GM19463 (cell line): ENCODE results near the gene ABCA9.
A peak's percentile ranks its signal among the peaks of the same experiment; 100 is the strongest.
"Not testable (repeated sequence)": the region's sequence is repeated elsewhere in the genome, so short reads cannot be mapped to it uniquely, and the experiment has no call there.

Experiments
- ATAC-seq: cut with Tn5 transposase; IDR thresholded peaks from one replicate; pipeline ENCODE4 v1.9.1; 2021; ENCODE audit warnings: mild to moderate bottlenecking, moderate library complexity; ENCODE audit not compliant: unreplicated experiment

The ABCA9 gene

DNA sequence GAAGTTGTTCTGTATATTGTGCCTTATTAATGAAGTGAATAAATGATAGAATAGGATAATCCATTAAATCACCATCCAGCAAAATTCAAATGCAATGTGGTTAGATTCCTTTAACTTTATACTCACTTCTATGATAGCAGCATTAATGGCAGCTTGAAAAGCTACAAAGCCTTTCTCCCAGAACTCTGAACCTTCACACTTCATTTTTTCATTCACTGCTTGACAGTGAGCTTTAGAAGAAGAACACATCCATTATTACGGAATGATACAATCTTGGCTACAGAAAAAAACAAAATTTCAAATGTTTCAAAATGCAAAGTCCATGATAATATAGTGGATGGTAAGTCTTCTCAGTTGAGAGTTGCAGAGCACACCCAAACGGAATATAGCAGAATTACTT lies 16.4 kb downstream of the ABCA9 start:
- ATAC-seq, result no peak

DNA sequence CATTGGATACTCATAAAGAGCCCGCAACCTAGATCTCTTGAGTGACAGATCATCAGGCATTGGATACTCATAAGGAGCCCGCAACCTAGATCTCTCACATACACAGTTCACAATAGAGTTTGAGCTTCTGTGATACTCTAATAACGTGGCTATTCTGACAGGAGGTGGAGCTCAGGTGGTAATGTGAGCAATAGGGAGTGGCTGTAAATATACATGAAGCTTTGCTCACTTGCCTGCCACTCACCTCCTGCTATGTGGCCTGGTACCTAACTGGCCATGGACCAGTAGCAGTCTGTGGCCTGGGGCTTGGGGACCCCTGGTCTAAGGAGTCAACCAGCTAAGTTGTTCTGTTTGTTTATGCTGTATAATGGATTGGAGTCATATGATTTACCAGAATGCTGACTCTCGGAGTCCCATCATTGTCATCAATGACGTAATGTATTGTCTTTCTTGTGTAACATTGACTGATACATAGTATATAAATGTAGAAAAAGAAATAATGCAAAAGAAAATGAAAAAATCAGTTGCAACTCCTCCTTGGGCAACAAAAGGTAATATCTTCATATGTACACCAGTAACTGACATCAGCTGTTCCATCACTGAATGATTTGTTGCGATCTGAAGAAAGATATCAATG lies 17.5 kb downstream of the ABCA9 start:
- ATAC-seq, result no peak

DNA sequence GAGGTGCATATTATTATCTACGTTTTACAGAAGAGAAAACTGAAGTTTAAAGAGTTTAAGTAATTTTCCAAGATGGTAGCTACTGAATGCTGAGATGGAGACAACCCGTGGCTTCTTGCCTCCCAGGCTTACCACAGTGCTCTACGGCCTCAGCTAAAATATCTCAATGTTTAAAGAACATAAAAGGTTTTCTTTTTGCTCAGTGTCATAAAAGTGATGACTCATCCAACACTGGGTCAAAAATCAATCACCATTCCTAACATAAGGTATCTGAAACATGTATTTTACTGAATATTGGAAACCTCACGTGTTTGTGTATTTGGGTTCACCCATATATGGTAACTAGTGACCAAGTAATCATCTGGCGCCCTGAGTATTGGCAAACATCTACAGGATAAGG lies 18.4 kb downstream of the ABCA9 start:
- no peak for ATAC-seq

DNA sequence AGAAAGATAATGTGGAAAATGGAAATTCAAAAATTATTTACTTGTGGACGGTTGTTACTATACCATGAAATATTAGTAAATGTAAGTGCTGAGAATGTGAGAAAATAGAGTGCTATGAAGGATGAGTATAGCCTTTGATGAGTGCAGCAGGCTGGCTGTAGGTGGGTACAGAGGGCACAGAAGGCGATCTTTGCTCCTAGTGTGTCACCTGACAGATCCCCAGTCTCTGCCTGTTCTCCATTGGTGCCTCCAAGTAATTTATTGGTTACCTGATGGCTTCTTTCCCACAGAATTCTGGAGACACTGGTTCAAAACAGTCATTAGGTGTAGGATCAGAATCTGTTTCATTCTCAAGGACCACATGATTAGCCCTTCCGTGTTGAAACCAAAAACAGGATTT lies 28.9 kb downstream of the ABCA9 start:
- no peak for ATAC-seq

DNA sequence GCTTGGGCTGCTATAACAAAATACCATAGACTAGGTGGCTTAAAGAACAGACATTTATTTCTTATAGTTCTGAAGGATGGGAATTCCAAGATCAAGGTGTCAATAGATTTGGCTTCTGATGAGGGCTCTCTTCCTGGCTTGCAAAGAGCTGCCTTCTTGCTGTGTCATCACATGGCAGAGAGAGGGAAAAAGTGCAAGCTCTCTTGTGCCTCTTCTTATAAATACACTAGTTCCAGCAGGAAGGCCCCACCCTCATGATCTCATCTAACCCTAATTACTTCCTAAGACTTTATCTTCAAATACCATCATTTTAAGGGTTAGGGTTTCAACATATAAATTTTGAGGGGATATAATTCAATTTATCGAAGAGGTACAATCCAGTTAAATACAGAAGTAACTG lies 30.6 kb downstream of the ABCA9 start:
- ATAC-seq, result no peak

DNA sequence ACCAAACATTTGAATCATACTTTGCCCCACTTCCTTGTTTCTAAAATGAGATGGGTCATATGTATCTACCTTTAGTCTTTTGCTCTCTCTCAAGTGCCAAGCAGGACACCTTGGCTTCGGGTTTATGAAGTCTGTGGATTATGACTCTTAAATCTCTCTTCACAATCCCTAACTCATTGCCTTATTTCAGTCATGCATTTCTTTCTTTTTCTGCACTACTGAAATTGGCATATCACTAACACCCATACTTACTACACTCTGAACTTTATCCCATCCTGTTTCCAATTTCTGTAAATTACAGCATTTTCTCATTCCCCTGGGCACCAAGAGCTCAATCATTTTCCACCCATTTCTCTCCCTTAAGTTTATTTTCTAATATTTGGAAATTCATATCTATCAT lies 42.0 kb downstream of the ABCA9 start:
- no peak for ATAC-seq

DNA sequence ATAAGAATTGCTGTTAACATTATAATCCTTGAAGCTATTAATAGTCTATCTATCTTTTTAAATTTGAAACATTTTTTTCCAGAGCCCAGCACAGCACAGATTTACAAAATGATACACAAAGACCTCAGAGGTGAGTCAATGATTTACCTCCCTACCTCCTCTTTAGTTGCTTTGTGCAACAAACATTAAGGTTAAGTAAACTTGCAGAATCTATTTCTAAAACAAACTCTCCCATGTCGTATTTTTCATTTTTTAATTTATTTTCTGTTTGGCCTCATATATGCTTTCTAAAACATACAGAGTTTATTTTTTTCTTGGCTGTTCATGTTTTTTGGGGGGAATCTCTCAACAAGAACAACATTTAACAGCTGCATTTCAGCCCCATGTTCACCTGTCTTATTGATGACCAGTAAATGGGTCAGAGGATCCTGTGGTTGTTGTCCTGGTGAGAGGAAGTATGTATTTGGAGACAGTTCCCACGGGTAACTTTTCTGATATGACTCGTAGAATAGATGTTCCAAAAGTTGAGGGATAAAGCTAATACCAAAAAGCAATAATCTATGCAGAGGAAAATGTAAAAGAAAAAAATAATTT lies 42.6 kb downstream of the ABCA9 start:
- ATAC-seq, result no peak

DNA sequence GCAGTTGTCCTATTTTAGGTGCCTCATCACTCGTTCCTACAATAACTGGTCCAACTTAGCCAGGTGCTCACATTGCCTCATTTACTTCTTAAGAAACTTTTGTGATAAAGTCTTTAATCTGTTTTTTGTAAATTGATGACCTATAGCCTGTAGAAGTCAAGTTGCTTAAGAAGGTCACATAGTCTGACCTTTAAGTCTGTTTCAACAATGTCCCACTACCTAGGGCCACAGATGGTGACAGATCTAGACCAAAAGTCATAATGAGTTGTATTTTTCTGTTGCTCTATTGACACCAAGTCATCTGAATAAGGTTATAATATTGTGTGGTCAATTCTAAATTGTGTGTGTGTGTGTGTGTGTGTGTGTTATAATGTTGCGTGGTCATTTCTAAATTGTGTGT lies 45.1 kb downstream of the ABCA9 start:
- ATAC-seq, result no peak

DNA sequence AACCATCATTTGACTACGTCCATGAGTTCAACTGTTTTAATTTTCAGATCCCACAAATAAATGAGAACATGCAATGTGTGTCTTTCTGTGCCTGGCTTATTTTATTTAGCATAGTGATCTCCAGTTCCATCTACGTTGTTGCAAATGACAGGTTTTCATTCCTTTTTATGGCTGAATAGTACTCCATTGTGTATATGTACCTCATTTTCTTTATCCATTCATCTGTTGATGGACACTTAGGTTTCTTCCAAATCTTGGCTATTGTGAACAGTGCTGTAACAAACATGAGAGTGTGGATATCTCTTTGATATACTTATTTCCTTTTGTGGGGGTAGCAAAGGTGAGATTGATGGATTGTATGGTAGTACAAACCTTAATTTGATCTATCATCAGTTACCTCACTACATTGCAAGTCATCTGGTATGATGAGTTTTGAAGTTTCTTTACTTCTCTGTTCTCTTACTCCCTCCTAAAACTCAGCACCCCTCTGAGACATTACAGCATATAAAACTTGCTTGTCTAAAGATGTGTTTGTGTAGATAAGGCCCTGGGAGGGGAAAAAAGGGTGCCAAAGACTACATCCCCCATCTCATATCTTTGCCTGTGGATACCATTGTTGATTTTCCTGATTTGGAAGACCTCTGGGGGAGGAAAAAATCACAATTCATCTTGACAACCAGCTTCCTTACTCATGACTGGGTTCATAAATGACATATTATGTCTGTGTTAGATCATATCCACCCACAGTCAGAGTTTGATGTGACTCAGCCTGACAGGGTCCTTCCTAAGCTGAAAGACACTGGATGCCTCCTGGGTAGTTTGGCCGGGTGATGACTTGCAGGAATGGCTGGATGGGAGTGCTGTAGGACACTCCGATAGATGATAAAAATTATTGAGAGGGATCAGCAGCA lies 47.6 kb downstream of the ABCA9 start:
- ATAC-seq, result no peak

DNA sequence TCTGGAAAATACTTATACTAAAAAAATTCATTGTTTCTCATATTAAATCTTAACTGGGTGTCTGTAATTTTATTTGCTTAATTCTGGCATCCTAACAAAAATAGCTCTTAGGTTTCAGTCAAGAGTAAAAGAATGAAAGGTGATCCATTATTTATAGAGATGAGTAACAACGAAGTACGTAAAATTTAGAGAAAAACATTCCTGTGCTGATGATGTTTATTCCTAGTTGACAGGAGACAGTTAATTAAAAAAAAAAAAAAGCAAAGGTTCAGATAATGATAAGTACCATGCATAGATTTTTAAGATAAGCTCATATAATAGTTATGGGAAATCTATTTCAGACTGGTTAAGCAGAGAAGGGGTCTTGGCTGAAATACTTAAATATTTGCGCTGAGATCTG lies 50.8 kb downstream of the ABCA9 start:
- ATAC-seq, result no peak

DNA sequence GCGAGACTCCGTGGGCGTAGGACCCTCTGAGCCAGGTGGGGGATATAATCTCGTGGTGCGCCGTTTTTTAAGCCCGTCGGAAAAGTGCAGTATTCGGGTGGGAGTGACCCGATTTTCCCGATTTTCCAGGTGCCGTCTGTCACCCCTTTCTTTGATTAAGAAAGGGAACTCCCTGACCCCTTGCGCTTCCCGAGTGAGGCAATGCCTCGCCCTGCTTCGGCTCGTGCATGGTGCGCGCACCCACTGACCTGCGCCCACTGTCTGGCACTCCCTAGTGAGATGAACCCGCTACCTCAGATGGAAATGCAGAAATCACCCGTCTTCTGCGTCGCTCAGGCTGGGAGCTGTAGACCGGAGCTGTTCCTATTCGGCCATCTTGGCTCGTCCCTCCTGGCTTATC lies 56.0 kb downstream of the ABCA9 start:
- ATAC-seq, result not testable (repeated sequence)

DNA sequence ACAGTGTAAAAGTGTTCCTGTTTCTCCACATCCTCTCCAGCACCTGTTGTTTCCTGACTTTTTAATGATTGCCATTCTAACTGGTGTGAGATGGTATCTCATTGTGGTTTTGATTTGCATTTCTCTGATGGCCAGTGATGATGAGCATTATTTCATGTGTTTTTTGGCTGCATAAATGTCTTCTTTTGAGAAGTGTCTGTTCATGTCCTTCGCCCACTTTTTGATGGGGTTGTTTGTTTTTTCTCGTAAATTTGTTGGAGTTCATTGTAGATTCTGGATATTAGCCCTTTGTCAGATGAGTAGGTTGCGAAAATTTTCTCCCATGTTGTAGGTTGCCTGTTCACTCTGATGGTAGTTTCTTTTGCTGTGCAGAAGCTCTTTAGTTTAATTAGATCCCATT lies 61.0 kb downstream of the ABCA9 start:
- ATAC-seq, result not testable (repeated sequence)

DNA sequence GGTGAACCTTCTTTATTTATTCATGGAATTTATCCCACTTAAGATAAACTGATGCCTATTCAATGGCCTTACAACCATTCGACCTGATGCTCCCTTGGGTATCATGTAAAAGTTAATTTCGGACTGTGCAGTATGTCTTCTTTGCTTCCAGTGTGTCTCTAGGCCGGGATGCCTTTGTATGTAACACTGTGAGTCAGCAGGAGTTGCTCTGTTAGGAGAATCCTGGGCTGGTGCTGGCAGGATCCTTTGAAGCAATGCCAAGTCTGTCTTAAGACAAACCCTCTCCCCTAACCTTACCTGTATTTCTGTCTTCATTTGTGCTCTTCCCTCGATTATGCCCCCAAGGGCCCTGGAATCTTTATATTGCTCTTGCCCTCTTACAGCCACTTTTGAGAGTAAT lies 67.6 kb downstream of the ABCA9 start:
- no peak for ATAC-seq

DNA sequence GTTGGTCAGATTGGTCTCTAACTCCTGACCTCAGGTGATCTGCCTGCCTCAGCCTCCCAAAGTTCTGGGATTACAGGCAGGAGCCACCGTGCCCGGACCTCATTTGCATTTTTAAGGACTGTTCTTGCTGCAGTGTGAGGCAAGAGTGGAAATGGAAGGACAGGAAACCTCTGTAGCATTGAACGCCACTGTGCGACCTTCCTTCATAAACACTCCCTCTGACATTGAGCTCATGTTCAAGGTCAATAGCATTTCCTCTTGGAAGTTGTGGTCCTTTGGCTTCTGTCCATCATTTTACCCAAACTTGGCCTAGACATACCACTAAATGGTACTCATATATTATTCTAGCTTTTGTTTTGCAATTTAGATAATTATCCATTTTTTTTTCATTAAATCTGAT lies 72.8 kb downstream of the ABCA9 start:
- ATAC-seq, result no peak

DNA sequence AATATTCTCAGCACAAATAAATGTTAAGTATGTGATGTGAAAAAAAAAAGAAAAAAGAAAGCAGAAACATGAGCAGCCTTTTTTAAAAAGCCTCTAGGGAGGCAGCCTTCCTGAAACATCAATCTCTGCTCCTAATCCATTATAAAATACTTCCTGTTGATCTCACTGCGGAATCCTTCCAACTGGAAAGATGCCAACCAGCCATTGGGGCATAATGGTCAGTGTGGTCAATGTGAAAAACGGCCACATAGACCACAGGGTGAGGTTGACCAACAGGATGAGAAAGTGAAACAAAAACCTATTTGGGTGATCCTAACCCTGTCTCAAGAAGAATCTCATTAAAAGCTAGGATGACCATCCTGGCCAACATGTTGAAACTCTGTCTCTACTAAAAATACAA lies 79.4 kb downstream of the ABCA9 start:
- ATAC-seq, result peak; percentile 60

DNA sequence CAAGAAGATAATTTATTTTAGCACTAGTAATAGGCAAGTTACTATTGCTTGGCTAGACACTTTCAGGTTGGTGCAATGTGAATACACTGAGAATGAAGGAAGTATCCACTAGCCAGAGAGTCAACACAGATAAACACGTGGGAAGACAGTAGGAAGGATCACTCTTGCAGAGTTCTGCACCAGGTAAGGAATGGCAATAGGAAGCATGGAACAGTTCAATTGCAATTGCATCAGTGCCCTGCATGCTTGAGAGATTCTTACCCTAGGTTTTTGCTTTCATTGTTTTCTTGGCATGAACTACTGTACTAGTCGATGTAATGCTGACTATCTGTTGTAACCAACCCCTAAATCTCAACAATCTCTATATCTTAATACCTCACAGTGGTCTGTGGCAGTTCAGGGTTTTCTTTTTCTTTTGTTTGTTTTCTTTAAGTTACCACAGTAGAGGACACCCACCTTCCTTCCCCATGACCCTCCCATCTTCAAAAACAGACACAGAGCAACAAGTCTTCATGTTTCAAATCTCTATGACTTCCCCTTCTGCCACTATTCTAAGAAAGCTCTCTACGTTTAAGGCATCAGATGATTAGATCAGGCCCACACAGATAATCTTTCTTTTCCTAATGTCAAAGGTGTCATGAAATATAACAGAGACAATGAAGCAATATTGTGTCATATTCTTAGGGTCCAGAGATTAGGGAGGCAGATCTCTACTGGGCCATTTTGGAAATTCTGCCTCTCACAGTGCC lies 87.5 kb downstream of the ABCA9 start:
- ATAC-seq, result no peak

DNA sequence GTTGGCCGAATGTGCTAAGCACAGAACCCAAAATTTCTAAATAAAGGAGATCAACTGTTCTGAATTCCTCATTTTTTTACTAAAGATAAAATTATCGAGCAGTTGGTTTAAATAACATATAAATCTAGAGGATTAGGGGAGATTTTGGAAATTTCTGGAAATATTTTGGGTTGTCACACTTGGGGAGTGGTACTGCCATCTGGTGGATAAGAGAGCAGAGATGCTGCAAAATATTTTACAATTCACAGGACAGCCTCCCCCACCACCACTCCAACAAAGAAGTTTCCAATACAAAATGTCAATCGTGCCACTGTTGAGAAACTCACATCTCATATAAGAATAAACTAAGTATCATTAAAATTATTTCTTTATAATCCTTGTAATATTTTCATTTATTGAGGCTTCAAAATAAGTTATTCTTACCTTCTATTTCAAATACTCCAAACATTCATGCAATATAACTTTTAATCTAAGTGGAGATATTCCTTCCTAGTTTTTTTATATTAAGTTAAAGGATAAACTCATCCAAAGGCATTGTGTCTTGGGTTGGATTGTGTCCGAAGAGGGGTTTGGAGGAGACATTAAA lies 88.5 kb downstream of the ABCA9 start:
- no peak for ATAC-seq

DNA sequence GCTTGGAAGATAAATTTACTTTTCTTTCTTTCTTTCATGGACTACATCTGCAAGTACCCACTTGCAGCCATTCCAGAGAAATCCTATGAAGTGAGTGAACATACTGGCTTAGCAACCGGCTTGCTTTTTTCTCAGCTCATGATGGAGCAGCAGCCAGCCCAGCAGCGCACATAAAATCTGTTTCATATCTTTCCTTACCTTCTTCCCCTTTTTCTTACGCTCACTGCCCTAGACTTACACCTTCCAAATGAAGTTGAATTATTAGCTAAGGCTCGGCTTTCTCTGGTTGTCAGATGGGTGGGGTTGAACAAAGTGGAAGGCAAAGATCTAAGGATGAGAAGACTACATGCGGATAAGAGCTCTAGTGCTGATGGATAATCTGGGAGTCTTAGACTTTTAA lies 91.6 kb downstream of the ABCA9 start:
- no peak for ATAC-seq

DNA sequence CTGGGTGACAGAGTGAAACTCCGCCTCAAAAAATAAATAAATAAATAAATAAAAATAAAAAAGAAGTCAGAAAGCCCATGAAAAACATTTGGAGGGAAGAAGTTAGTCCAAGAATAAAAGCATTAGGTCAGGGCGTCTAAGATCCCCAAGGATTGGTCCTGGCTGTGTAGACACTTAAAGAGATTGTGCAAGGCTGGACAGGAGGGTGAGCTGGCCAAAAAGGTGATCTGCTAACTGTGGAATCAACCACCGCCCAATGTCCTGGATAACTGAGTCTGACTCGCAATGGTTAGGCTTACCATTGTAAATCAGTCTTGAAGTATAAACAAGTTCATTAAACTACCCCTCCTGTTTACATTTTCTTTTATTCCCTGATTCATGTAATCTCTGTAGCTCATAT lies 96.8 kb downstream of the ABCA9 start:
- no peak for ATAC-seq

DNA sequence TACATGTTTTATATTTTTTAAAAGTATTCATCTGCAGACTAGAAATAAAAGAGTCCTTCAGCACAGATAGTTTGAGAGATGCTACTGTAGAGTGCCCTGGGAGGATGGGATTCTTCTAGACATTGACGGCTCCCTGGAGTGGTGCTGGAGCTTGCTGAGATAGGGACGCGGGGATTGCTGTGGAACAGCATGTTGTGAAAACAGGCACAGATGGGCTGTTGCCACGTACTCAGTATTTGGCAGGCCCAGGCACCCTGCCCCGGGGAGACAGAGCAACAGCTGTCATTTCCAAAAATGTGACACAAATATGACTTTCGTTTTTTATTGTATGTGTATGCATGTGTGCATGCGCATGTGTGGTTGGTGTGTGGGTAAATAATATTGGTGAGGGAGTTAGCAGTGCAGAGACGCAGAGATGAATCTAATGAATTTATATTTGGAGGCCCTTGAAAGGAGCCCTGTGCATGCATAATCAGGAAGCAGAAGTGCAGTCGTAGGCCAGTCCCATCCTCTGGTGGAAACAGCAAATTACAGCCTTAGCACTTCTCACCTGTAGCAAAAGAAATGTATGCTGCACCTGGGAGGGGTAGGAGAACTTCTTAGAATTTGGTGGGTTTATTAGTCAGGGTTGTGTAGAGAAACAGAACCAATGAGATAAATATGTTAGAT lies 99.4 kb downstream of the ABCA9 start:
- ATAC-seq, result no peak
